HG03457 (cell line): ENCODE results near the gene SUN3.

ENCODE experiments used
- ATAC-seq: cut with Tn5 transposase; IDR thresholded peaks from one replicate; pipeline ENCODE4 v1.9.1; 2021; ENCODE audit warnings: moderate number of reproducible peaks; ENCODE audit not compliant: unreplicated experiment

Gene SUN3

DNA sequence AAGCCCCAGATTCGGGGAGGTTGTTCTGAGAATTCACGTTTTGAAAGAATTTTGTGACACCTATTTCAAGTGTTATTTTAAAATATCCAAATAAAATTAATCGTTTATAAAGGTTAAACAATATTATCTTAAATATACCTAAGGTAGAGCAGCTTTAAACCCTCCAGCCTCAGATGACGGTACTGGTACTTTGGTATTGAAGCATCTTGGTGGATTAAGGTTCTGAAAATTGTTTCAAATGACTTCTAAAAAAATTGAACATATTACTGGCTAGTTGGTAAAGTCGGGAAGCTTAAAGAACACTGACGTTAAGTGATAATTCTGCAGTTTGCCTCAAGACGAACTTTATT is 49.1 kb downstream of the SUN3 start:
- no peak for ATAC-seq

DNA sequence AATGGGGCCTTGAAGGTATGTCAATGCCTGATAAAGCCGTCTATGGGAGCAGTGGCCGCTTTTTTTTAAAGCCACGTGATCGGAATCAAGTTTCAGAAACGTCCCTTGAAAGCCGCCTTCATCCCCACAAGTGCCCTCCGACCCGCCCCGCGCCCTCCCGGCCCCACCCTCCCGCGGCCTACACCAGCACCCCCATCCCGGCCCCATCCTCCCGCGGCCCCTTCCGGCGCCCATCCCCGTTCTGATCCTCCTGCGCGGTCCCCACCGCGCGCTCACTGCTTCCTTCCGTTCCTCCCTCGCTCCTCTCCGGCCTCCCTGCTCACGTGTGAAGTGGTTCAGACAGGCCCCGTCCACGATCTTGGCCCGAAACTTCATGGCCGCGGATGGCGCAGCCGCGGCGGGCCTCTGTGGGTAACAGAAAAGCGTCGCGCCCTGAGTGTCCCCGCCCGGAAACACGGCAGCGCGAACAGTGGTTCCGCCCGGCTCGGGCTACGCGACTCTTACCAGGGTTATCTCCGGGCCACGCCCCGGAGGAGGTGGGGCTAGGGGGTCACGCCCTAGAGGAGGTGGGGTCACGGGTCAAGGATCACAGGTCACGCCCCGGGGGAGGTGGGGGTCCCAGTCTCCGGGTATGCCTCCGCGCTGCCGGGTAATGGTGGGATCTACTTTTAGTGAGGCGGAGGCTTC is 49.6 kb downstream of the SUN3 start, which contains the start of gene HUS1:
Gene HUS1, minus strand, starts transcription at position 471 of the 687 bp plus-strand sequence. Its CDS starts 96 bp downstream, at position 375.
- peak; percentile 98 for ATAC-seq

DNA sequence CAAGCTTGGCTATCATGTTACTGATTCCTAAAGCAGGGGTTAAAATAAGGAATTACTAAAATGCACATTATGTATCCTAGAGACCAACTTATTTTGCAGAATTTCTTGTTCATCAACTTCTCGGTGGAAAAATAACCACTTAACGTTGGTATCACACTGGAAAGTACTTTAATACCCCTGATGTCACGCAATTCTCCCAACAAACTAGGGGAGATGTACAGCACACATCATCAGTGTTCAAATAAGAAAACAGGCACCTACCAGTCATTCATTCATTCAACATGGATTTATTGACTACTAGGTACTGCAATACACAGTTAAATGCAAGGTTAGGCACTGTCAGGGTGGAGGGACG is 50.1 kb downstream of the SUN3 start:
- ATAC-seq = no peak

DNA sequence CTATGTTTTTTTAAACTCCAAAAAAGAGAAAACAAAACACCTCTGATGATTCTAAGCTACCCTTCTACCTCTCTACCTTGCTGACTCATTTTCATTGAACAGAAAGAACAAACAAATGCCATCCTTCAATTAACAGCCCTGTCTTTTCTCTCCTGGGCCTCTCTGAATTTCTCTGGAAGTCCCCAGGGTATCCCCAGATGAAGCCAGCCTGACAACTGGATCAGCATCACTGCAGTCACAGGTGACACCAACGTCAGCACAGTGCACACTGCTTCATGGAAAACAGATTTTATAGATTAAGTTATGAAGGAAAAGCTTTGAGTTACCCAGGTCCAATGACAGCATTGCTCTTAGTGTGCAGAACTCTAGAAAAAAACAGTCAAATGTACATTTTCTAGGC is 55.2 kb downstream of the SUN3 start:
- no peak for ATAC-seq

DNA sequence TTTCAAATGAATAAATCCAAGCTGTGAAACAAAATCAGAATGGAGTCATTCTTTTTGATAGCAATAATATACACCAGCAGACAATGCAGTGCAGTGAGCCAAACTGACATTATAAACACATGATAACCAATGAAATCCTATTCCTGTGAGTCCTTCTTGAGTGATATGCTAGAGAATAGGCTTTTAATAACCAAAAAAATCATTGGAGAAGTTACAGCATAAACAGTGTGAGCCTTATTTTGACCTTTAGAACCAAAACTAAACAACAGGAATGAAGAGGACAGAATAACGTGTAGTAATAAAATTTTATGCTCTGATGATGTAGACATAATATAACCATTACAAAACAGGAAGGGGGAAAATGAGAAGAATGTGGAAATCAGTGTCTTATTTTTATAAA is 58.1 kb downstream of the SUN3 start:
- ATAC-seq = no peak

DNA sequence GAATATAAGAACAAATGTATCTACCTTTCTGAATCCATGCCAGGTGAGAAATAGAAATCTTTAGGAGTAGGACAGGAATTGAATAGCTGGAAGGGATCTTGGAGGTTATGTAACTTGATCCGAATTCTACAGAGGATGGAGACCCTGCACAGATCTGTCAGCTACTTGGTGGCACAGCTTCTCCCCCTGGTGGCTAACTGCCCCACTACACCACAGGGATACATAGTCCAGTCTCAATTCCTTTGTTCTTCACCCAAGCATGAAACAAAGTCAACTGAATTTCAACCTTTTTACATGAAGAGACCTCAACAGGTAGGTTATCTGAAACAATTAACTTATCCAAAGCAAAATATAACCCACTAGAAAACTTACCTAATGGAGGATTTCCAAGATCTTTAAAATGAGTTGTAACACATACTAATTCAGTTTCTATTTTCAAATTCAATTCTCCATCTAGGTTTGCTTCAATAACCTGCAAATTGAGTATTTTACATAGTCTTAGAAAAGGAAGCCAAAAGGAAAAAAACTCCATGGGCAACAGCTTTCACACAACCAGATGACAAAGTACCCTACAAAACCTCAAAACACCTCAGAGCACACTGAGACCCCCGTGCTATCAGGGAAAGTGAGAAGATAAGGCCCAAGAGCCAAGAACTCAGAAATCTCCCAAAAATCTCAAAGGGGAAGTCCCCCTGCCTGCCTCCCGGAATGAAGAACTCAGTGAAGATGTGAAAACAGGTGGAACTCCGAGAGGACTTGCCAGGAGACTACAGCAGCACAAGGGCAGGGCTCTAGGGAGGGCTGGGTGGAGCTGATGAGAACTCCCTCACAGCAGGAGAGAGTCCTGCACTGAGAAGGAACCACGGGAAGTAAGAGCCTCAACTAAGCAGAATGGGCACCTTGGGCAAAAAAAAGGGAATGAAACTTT is 59.8 kb downstream of the SUN3 start:
- peak; percentile 67 for ATAC-seq

DNA sequence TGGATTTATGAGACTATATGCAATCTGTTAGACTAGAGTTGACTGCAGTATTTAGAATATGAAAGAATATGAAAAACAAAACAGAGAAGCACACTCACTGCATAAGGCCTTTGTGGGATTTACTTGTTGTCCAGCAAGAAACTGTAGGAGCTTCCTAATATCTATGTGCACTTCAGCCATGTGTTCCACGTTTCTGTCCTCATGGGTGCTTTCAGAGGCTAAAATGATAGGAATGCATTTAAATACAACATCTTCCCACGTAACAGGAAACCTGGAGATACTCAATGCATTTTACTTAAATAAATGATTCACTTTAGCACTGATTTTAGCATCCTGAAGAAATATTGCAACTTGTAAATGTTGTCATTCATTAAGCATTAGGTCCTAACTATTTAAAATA is 61.2 kb downstream of the SUN3 start:
- ATAC-seq = no peak

DNA sequence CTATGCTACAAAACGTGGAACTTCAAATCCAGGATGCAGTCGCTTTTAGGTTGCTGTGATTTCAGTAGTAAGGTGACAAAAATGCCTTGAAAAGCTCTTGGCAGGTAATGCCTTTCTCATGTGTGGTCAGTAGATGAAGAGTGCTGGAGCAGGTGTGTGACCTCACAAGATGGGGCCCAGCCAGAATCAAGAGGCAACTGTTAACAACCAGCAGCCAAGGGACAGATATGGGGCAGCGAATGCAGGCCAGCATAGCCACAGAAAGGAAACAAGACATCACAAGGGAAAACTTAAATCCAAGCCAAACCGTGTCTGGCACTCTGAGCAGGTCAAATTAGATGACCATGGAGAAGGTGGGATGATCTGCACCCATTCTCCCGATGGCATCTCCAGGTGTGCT is 61.8 kb downstream of the SUN3 start:
- ATAC-seq = no peak

DNA sequence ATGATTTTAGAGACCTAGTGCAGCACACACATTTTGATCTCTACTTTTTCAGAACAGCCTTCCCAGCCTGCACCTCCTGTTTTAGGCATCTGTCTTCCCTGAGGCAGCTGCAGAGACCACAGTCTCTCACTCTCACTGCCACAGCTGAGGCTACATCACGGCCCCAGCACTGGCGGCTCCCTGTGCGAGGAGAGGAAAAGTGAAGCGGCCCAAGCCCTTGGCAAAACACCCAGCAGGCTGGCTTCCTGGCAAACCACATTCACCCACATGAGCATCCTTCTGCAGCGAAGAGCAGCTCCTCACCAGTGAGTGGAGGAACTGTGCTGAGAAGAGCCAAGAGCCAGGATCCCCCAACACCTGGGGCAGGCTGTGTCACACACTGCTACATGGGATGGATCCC is 63.5 kb downstream of the SUN3 start:
- ATAC-seq = no peak

DNA sequence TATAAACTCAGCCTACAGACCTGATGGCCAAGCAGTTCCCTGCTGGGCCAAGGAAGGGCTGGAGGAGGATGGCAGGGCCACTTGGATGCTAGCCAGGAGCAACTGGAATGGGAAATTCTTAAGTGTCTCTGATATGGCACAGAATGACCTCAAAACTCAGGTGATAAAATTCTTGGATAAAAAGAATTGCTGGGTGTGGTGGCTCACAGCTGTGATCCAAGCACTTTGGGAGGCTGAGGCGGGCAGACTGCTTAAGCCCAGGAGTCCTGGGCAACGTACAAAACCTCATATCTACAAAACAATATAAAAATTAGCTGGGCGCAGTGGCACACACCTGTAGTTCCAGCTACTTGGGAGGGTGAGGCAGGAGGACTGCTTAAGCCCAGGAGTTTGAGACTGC is 66.6 kb downstream of the SUN3 start:
- no peak for ATAC-seq

DNA sequence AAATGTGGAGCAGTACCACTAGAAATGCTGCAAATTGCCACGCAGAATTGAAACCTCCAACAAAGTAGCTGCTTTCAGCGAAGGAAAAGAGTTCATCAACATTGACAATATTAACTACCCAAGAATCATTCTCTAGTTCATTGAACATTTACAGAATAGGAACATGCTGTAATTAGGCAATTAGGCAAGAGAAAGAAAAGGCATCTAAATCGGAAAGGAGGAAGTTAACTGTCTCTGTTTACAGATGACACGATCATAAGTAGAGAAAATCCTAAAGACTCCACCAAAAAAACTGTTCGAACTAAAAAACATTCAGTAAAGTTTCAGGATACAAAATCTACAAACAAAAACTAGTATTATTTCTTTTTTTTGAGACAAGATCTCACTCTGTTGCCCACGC is 71.8 kb downstream of the SUN3 start:
- no peak for ATAC-seq

DNA sequence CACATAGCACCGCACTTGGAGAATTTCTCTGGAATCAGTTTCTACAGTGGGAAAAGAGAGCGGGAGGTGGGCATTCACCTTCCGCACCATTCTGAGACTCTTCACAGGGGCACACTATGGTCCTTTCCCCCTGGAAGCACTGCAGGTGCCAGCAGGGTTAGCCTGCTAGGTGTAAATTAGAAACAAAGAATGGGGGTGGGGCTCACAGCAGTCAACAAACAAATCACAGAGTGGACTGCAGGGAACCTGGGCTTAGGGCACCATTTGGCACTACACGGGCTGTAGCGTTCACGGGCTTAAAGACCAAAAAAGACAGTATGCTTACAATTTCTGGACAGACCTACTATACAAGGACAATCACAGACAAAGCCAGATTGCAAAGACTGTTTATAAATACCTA is 72.7 kb downstream of the SUN3 start:
- no peak for ATAC-seq

DNA sequence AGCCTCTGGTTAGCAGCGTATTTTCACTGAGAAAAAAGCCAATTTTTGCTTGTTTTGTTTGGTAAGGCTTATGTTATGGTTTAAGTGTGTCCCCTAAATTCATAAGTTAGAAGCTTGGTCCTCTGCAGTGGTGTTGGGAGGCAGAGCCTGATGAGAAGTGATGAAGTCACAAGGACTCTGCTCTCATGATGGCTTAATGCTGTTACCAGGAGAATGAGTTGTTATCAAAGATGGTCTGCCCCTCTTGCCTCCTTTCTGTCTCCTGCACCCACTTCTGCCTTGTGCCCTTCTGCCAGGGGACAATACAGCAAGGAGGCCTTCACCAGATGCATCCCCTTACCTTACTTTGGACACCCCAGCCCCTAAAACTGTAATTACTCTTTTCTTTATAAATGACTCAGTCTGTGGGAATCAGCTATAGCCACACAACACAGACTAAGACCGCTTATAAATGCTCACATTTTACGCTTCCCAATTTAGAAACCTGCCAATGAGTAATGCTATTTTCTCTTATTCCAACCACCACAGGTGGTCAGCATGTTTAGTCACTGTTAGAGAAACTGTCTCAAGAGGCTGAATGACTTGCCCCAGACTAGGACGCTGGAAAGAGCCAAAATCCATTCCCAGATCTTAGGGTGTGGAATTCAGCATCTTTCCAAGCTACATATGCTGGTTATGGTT is 74.5 kb downstream of the SUN3 start:
- no peak for ATAC-seq

DNA sequence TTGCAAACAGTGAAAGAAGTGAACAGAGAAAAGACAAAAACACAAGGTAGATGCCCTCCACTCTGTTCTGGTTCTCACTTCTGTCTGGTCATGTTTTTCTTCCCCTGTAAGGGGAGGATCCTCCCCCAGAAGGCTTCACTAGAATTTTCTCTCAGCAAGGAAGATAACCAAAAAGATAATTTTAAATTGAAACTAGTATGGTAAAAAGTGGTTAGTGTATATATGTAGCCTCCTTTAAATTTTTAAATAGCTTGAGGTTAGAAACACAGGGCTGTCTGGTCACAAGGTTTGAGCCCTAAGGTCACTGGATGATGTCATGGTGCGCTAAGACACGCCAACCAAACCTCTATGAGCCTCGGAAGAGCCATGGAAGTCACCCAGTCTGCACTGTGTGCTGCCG is 75.1 kb downstream of the SUN3 start:
- no peak for ATAC-seq

DNA sequence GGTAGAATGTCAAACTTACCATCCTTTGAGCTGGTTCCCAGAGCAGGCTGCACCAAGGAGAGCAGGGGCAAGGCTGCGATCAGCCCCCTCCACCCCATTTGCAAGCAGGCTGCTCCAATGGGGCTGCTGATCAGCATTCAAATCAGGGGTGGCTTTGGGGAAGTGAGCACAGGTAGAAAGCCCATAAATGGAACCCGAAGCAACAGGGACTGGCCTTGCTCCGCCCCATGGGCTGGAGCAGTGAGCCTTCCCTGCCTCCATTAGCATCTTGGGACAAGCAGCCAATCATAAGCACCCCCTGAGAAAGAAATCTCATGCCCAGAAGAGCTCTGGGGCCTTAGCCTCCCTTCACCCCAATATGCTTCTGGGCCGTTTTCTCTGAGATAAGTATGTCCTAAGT is 76.7 kb downstream of the SUN3 start:
- ATAC-seq = no peak

DNA sequence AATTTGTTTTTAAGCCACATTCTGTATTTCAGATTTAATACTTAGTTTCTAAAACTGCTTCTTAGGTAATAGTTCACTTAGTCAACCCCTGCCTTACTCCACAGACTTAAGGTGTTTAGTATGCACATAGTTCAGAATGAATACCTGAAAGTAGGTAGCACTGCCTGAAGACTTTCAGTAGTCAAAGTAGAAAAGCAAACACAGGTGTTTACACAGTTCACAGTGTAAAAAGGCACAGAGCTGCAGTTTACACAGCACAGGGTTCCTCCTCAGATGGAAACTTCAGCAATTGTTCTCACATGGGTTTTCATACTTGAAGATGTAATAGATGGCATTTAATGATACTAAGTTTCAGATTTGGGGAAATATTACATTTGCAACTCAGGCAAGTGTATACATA is 77.5 kb downstream of the SUN3 start:
- no peak for ATAC-seq

DNA sequence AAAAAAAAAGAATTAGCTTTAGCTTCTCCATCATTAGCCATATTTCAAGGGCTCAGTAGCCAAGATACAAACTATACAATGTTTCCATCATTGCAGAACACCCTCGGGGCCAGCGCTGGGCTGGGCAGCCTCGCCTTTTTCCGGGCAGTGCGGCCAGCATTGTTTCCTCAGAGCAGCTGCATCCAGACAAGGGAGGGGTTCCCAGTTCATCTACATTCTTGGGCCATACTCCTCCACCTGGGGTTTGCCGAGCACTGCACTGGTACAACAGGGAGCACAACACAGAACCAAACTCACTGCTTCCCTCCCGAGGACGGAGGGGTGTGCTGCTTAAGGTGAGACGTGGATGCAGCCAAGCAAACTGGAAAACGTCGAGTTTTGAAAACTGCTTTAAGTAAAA is 78.2 kb downstream of the SUN3 start:
- ATAC-seq = no peak

DNA sequence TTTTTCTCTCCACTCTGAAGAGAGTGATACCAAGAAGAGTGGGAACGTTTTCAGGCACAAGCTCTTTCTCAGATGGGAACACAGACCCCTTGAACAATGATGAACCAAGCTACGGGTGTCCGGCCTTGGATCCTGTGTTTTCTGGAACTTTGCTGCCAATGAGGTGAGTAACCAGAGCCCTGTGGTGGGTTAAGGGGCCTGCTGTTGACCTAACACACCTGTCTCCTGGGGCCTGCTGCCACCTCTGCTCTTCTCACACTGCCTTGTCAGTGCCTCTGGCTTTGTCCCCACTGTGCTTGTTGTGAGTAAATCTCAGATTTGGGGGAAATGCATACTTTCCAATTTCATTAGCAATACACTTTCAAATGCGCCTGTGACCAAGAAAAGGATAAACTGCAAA is 79.2 kb downstream of the SUN3 start:
- ATAC-seq = no peak

DNA sequence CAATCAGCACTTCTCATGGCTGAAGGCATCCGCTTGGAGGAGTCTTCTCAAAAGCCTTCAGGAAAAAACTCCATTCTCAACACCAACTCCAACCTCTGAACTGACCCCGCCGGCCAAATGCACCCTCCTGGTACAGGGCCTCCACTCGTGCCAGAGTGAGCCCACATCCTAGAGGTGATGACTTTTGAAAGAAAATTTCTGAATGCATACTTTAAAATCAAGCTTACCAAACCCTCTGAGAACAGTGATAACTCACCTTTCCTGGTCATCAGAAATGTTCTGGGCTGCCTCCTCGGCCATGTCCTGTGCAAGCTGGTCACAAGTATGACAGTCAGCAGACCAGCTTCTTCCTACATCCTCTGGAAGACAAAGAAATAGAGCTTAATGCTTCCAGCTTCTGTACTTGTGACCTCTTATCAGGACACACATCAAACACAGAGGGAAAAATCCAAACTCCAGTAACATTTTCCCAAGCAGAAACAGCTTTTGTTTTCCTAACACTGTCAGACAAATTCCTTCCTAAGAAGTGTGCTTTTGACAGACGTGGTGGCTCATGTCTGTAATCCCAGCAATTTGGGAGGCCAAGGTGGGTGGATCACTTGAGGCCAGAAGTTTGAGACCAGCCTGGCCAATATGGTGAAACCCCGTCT is 80.6 kb downstream of the SUN3 start, which contains the start of gene PKD1L1:
Gene PKD1L1, minus strand, starts transcription at position 326 of the 650 bp plus-strand sequence. Its CDS starts 26 bp downstream, at position 300.
- no peak for ATAC-seq

DNA sequence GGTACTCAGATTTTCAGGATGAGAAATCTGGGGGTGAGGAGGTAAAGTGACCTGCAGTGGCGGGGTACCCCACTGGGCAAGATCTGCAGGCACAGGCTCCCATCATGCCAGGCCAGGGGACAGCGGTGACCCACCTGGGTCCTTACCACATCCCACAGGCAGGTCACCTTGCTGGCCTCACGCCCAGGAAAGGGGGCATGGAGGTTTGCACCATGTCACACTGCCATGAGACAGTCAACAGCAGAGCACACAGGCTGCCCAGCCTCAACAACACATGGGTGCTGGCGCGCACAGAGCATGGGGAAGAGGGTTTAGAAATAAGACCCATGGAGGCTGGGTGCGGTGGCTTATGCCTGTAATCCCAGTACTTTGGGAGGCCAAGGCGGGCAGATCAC is 81.6 kb downstream of the SUN3 start:
- no peak for ATAC-seq
